Urinary bladder (tissue), 4 donors: ENCODE data around the gene TM4SF1. TPM values are rescaled to one million over a fixed set of nuclear protein-coding genes. Genes with fewer than 3 reads are reported as not detected.

Source experiments
- DNase-seq: peaks from one replicate; pipeline ENCODE4 v3.0.0-alpha.2; 2015; ENCODE audit errors: extremely low spot score
- H3K27ac ChIP-seq: one replicate; pipeline ENCODE4 v1.5.1; 2013; ENCODE audit warnings: low read depth, mild to moderate bottlenecking, moderate library complexity
- H3K36me3 ChIP-seq: one replicate; pipeline ENCODE4 v1.6.1; 2013; ENCODE audit warnings: mild to moderate bottlenecking, moderate library complexity; ENCODE audit not compliant: insufficient read depth
- H3K4me1 ChIP-seq: one replicate; pipeline ENCODE4 v1.6.1; 2013; ENCODE audit warnings: mild to moderate bottlenecking, moderate library complexity; ENCODE audit not compliant: insufficient read depth
- H3K4me3 ChIP-seq: one replicate; pipeline ENCODE4 v1.5.1; 2013; ENCODE audit warnings: low read depth, low read length
- WGBS: extraction: QIAGEN DNeasy Blood & Tissue Kit; methylation state at CpG from one replicate; pipeline ENCODE4 v1.1.7; 2013; 5-methylcytosine and 5-hydroxymethylcytosine counted together
- polyA plus RNA-seq: library from polyadenylated mRNA; stranded (reverse); fragments of 200-250 nt; gene quantifications from one replicate; pipeline ENCODE4 v1.2.3, GENCODE V29; 2013
- total RNA-seq: library from RNA; depleted of rRNA; stranded (reverse); fragments of >200 nt; gene quantifications from one replicate; pipeline ENCODE4 v1.2.3, GENCODE V29; 2014
- donor health status: healthy with polysubstance abuse.
- donor health status: healthy.

TM4SF1 gene
- total and polyA plus RNA-seq, 2 donors, result 64.8 to 124 TPM

DNA sequence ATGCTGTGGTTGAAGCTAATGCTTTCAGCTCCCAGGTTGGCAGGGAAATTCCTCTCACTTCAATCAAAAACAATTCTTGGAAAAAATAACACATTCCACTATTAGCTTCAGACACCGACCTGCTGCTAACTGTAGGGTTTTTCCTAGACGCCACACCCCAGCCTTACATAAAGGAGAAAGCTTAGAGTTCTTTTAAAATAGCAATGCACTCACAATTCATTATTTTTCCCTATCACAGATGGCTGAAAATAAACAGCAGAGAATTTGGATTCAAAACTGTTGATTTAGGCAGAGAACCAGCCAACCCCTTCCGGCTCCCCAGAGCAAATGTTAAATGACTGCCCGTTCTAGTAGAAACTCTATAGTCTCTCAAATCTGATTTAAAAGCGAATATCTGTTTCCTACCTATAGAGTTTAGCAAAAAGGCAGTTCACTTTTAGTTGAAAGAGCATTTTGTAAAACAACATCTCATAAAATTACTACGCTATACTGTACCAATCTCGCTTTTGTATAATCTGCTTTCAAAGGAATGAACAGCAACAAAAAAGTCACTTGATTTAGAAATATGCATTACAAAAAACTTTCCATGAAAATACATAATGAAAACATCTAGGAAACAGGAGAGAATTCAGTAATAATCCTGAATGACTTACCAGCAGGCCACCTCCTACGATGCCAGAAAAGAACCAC is 586 bp downstream of the TM4SF1 start:
- Histone ChIP-seq H3K27ac (peak overlapping the region; percentile 52), H3K4me1 (no peaks in the 10 kb centered on the region), H3K36me3 (no peaks in the 10 kb centered on the region), H3K4me3 (peak overlapping the region; percentile 26)
- 45% methylated on average over 8 of the region's 8 CpGs for WGBS
- peak; percentile 40 for DNase-seq

DNA sequence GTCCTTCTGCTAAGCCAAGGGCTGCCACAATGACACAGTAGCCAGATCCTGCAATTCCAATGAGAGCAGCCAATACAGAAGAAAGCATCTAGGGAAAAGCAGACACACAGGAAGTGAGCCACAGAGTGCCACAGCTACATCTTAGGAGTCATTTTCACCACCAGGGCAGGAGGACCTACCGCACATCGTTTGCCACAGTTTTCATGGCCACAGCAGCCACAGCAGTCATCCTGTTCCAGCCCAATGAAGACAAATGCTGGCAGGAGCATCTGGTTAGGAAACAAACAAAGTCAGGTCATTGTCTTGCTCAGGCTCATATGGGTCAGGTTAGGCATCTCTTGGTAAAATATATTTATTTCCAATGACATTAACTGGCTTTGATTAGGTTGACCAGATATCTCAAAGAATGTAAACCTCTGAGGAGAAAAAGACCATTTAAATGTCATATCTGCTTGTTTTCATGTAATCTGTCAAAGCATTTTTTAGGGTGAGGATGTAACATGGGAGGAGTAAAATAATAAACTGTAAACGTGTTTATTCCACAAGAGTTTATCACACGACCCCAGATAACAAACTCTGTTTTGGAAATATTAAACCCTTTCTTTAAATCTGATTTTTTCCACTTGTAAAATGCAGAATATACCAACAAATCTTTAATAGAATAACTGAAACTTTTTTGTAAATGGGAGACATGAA is 1.8 kb downstream of the TM4SF1 start:
- Histone ChIP-seq H3K27ac (no peak overlapping the region), H3K4me3 (no peak overlapping the region), H3K4me1 (peaks cover 2% of the 10 kb centered on the region), H3K36me3 (no peaks in the 10 kb centered on the region)
- no peak for DNase-seq
- WGBS, result 68% methylated on average over 4 of the region's 4 CpGs

DNA sequence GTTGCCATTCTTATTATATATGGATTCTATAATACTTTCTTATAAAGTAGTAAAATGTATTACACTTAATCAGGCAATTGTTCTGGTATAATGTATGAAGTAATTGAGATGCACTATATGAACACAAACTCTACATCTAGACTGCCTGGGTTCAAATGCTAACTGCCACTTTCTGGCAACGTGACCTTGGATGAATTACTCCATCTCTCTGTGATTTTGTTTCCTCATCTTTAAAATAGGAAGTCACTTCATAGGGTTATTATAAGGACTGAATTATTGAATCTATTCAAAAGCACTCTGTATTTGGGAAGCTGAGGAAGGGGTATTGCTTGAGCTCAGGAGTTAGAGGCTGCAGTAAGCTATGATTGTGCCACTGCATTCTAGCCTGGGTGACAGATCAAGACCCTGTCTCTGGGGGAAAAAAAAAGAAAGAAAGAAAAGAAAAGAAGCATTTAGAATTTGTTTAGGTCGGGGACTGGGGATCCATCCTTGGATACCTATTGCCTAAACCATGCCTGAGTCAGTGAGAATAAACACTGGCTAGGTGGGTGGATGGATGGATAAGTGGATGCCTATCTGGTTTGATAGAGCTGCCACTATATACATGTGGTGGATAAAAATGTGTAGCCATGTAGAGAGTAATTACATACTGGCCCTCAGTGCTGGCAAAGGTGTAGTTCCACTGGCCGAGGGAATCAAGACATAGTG is 2.5 kb downstream of the TM4SF1 start:
- H3K4me3 ChIP-seq, result no peak overlapping the region
- H3K4me1 ChIP-seq, result peaks cover 2% of the 10 kb centered on the region
- no peak for DNase-seq
- 88% methylated on average over 3 of the region's 3 CpGs for WGBS
- H3K27ac ChIP-seq, result no peak overlapping the region
- H3K36me3 ChIP-seq, result no peaks in the 10 kb centered on the region

DNA sequence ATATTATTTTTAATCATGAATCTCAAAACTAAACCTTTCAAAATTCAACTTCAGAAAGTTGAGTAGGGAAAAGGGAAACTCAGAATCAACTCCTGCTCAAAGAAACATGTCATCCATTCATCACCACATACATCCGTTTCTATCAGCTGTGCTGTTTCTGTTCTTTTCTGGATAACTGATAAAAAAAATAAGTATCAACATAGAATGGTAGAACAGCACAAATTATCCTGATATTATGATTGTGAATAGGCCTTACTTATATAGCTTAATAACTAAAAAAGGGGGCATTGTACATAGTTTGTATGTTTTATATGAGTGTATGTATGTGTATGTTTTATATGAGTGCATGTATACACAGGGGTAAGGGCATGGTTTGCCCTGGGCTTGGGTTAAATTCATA is 3.1 kb downstream of the TM4SF1 start:
- Histone ChIP-seq H3K27ac (no peak overlapping the region), H3K4me1 (peaks cover 2% of the 10 kb centered on the region), H3K36me3 (no peaks in the 10 kb centered on the region), H3K4me3 (no peak overlapping the region)
- WGBS, result 77% methylated on average over 1 of the region's 1 CpG
- no peak for DNase-seq

DNA sequence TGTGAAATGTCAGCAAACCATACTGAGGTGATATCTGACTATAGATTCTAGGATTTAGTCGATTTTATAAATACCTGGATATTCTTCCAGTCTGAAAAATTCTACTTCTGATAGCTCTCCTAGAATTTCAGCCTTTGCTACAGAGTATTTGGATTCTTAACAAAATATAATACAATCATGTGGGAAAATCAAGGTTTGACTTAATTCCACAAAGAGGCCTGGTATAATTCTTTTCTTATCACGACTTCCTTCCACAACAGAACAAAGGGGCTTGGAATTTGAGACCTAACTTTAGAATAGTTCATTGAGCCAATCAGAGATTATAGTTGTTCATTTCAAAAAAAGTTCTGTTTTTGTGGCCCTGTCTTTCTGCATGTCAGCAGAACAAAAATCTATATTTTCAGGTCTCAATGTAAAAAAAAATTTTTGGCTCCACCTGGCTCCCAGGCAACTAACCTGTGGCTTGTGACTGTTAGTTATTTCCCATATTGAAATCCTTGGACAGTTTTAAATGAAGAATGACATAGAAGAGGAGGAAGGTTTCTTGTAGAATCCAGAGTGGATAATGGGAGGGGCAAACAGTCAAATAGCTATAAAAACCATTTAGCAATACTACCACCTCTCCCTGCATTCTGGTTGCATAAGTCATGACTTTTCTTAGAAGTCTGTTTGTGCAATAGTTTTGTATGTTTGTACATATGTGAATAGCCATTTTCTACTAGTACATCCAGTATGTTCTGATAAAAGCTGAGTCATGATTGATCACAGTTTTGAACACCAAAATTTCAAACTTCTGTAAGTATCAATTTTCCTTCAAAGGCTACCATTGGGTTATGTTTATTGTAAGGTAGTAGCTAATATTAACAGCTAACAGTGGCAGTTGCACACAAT is 4.0 kb downstream of the TM4SF1 start:
- Histone ChIP-seq H3K27ac (no peak overlapping the region), H3K4me1 (peaks cover 2% of the 10 kb centered on the region), H3K4me3 (no peak overlapping the region), H3K36me3 (no peaks in the 10 kb centered on the region)
- DNase-seq, result no peak
- WGBS, result 82% methylated on average over 2 of the region's 2 CpGs

DNA sequence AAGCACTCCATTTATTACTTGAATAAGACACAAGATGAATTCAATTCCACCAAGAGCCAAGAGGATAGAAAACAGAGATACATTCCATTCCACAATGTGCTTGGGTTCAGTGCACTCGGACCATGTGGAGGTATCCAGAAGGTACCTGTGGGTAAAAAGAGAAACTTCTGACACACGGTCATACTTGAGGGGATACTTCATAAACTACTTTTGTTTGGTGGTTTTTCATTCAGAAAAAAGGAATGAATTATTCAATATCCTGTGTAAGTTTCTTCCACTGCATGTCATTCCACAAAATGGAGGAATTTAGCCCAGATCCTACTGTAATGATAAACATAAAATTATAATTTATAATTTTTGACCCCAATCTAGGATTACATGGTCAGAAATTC is 5.7 kb downstream of the TM4SF1 start:
- Histone ChIP-seq H3K27ac (no peak overlapping the region), H3K4me3 (no peak overlapping the region), H3K36me3 (no peaks in the 10 kb centered on the region), H3K4me1 (peaks cover 2% of the 10 kb centered on the region)
- DNase-seq, result no peak
- whole genome bisulfite sequencing, result 77% methylated on average over 2 of the region's 2 CpGs

DNA sequence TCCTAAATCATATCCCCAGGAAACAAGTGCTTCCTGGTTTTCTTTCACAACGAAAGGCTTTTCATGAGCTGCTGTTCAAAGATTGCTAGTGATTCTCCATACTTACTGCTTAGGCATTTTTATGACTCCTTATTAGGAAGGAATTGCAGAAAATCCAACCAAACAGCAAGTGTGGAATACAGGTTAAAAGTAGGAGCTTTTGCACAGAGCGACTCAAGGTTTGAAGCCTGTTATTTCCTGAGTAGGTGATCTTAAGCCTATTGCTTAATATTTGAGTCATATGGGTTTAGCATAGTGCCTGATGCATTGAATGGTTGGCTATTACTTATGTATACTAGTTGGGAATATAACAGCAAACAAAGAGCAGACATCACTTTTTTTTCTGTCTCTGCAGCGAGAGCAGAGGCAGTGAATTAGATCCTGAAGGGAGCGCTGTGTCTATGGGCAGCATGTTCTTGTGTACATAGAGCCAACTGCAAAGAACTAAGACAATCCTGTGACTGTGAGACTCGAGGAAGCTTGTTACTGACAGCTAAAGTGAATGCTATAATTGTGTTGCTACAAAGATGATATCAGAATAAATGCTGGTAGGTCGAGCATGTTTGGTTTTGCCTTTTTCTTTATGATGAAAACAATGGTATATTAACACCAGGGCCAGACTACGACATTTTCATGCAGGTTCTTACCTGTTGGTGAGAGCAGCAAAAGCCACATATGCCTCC is 6.3 kb downstream of the TM4SF1 start:
- Histone ChIP-seq H3K36me3 (no peaks in the 10 kb centered on the region), H3K27ac (no peak overlapping the region), H3K4me1 (peaks cover 2% of the 10 kb centered on the region), H3K4me3 (no peak overlapping the region)
- 61% methylated on average over 7 of the region's 7 CpGs for WGBS
- DNase-seq, result no peak

DNA sequence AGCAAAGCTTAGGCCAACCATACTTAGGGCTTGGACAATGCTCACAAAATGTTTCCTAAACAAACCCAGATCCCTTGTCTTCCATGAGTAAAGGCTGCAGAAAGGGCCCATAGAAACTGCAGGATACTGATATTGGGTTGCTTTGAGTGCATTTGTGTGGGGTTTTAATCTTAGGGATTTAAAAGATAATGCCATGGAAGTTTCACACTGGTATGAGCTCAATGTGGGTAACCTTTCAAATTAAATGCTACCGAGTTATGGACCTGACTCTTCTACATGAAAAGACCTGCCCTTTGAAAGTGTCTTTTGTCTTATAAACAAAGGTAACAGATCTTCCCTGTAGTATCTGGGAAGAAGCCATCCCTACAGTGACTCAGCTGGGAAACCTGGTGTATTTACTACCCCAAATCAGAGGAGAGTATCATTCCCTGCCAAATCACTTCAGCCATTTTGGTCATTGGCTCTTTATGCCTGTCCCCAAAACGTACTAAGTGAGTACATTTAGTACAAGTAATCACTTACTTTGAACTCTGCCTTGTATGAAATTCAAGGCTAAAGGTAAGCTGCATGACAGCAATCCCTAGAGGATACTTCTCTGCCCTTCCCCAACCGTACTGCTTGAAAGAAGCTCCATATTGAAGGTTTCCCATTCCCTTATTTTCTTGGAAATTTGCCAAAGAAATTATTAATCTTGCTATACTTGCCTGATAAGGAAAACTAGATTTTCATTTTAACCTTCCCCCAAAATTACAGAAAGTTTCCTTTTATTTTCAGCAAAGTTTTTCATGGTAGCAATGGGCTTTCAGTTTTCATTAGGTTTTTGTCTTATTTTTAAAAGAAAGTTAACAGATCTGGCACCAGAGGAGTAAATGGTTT is 7.2 kb downstream of the TM4SF1 start:
- H3K4me3 ChIP-seq, result no peak overlapping the region
- H3K27ac ChIP-seq, result peak overlapping the region; percentile 57
- peaks cover 2% of the 10 kb centered on the region for H3K4me1 ChIP-seq
- no peaks in the 10 kb centered on the region for H3K36me3 ChIP-seq
- DNase-seq, result no peak
- 39% methylated on average over 3 of the region's 3 CpGs for WGBS

DNA sequence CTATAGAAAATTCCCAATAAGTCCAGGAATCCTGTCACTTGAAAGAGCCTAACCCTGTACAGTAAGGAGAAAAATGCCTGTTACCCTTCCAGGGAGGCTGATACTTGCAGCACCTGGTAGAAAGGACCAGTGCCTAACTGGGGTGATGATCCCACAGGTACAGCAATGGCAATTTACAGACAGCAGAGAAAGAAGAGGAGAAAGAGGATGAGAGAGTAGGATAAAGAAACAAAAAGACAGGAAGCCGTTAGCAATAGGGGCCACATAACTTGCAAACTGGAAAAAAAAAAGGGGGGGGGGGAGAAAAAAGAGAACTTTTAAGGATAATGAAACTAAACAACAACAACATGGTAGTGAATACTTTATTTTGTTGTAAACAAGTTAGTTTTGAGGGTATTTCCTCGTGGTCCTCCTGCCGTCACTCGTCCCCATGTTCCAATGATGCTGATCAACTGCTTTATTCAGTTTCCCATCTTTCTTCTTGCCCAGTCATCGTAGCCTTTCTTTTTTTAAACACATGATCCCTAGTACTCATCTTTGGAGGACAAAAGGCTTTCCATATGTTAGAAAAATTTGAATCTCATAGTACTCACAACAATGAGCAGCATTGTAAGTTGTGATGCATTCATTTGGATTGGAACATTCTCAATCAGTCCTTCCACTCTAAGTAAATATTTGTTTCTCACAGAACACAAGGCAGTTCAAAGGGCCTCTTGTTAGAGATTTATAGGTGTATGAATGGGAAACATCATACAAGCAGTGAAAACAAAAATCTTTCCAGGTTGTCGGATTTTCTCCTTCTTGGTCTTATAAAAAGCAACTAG is 8.6 kb downstream of the TM4SF1 start:
- no peaks in the 10 kb centered on the region for H3K36me3 ChIP-seq
- H3K4me1 ChIP-seq, result peaks cover 2% of the 10 kb centered on the region
- 77% methylated on average over 6 of the region's 6 CpGs for WGBS
- no peak overlapping the region for H3K27ac ChIP-seq
- no peak for DNase-seq
- no peak overlapping the region for H3K4me3 ChIP-seq

DNA sequence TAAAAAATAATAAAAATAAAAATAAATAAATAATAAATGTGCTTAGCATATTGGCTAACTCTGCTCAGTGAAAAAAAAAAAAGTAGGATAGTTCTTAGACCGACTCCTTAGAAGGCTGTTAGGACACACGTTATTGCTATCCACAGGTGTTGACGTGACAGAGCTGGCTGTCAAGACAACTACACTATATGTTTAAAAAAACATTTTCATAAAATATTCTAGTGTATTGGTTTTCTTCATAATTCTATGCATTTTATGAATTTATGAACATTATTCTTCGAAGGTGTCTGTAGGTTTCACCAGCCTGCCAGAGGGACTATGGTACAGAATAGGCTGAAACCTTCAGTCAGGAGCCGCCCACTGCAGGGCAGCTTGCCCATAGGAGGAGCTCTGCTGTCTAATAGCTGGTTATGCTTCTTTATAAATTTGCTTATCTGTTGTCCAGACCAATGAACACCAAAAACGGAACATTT is 9.2 kb downstream of the TM4SF1 start:
- no peak for DNase-seq
- peaks cover 2% of the 10 kb centered on the region for H3K4me1 ChIP-seq
- H3K27ac ChIP-seq, result no peak overlapping the region
- WGBS, result 88% methylated on average over 6 of the region's 6 CpGs
- no peaks in the 10 kb centered on the region for H3K36me3 ChIP-seq
- H3K4me3 ChIP-seq, result no peak overlapping the region

DNA sequence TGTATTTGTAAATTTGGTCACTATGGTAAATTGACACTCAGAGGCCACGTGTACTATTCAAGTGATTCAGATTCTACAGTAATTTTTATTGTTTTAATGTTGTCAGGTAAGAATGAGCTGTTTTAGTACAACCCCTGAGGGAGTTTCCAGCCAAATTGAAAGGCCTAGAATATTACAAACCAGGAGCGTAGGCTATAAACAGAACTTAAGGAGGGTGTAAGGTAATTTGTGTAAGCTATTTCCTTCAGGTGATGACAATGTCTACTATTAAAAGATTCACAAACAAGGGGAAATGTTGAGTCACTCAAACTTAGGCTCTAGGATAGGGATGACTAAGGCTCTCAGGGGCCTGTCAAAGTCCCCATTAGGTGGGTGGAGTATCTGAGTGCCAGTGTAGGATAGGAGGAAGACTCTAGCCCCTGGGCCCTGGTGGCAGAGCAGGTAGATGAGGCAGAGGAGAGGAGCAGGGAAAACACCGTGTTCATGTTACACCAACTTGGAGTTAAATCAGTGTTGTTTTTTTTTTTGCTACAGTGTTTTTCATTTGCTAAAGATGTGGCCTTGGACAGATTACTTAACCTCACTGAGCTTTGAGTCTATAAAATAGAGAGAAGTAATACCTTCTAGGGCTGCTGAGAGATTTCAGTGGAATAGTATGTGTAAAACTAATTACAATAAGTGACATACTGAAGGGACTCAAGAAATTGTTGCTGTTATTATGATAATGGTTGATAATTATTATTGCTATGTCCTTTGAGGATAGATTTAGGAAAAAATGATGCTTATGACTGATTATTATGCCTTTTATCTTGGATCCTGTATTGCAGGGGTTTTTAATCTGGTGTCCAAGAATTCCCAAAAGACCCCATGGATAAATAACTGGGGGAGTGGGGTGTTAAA is 10.3 kb downstream of the TM4SF1 start:
- Histone ChIP-seq H3K27ac (no peak overlapping the region), H3K4me3 (no peak overlapping the region)
- 60% methylated on average over 3 of the region's 3 CpGs for WGBS

More for the DNA sequence above, 10.3 kb downstream of the TM4SF1 start:
- H3K4me1 ChIP-seq, result peaks cover 2% of the 10 kb centered on the region
- H3K36me3 ChIP-seq, result no peaks in the 10 kb centered on the region
- DNase-seq, result no peak
